ENCODE results near the gene ABCC8. TPM values are rescaled to one million over a fixed set of nuclear protein-coding genes. Genes with fewer than 3 reads are reported as not detected.

Gene ABCC8
- total RNA-seq, 1 experiment from 2014 or later, result 2.4 TPM

GRCh38 chr11:17387811-17388210 lies 88.8 kb downstream of the ABCC8 start:
- Histone ChIP-seq H3K14ac (ENCODE audit: insufficient read depth, low read length) (no peak overlapping the region), H4K20me1 (ENCODE audit: control insufficient read depth, insufficient read depth, insufficient read length) (peaks cover 3% of the 10 kb centered on the region), H2AFZ (ENCODE audit: low read length) (no peak overlapping the region), H3K4me1 (ENCODE audit: insufficient read depth, low read length) (no peaks in the 10 kb centered on the region; the same call in 1 of the 2 replicates), H3K18ac (ENCODE audit: insufficient read length, low read depth, low read length) (no peak overlapping the region), H2BK120ac (ENCODE audit: low read depth, low read length, poor library complexity, severe bottlenecking) (no peak overlapping the region), H2BK12ac (ENCODE audit: insufficient read length, low read depth, low read length) (no peak overlapping the region), H2AK5ac (ENCODE audit: insufficient read length, low read length) (no peak overlapping the region), H3K4ac (ENCODE audit: low read depth, low read length) (no peak overlapping the region), H3K23ac (ENCODE audit: insufficient read length, low read depth, low read length) (no peak overlapping the region), H4K91ac (ENCODE audit: insufficient read length, low read depth, low read length) (no peak overlapping the region), H3K4me2 (ENCODE audit: insufficient read depth, insufficient read length, low read length) (no peak overlapping the region), H3K27ac (ENCODE audit: insufficient read length, low read depth, low read length) (no peak overlapping the region), H3K27me3 (ENCODE audit: insufficient read depth, low read length) (no peaks in the 10 kb centered on the region), H2BK5ac (ENCODE audit: insufficient read length, low read length) (no peak overlapping the region), H3K56ac (ENCODE audit: insufficient read length, low read depth, low read length) (no peak overlapping the region), H3K79me2 (ENCODE audit: insufficient read depth, low read length) (no peaks in the 10 kb centered on the region), H3K79me1 (ENCODE audit: insufficient read depth, low read depth, low read length, poor library complexity, severe bottlenecking) (no peaks in the 10 kb centered on the region), H3K23me2 (ENCODE audit: insufficient read length, low read depth, low read length, poor library complexity, severe bottlenecking) (no peaks in the 10 kb centered on the region), H4K5ac (ENCODE audit: insufficient read length, low read depth, low read length) (no peak overlapping the region), H2BK20ac (ENCODE audit: low read depth, low read length, poor library complexity, severe bottlenecking) (no peak overlapping the region), H3T11ph (ENCODE audit: low read length) (no peak overlapping the region), H3K9ac (ENCODE audit: extremely low read depth, insufficient read length, low read length) (no peak overlapping the region), H4K8ac (replicated peaks; ENCODE audit: insufficient read length, low read depth, low read length) (no peak overlapping the region), H2BK15ac (ENCODE audit: low read depth, low read length) (no peak overlapping the region), H3K9me3 (ENCODE audit: control insufficient read depth, low read depth, low read length) (no peaks in the 10 kb centered on the region)
- Mint-ChIP-seq H3K4me1 (peaks cover 6 to 15% of the 10 kb centered on the region in 2 experiments), H3K4me3 (peak overlapping the region; percentile 69 to 80; a peak in 4 of 5 replicates), H3K9me3 (0 out of 5 replicates have a peak, but pooled peaks cover 0 to 3% of the 10 kb centered on the region in 2 experiments), H3K27me3 (ENCODE audit: low read depth) (peaks cover 31% of the 10 kb centered on the region), H3K27ac (no peak overlapping the region; a peak in 1 of 7 replicates), H3K36me3 (ENCODE audit: insufficient read depth in 1 of 3, low read depth in 3 of 3) (peaks cover 7 to 9% (median 8%) of the 10 kb centered on the region in 3 experiments; a peak in 6 of 7 replicates)
- DNase-seq, result no peak
- TF ChIP-seq CTCF (conservative IDR thresholded peaks at IDR 0.05), result no peak
- no CpG with 5 or more reads among the region's 20 CpGs for WGBS (ENCODE audit: extremely low coverage, insufficient read length, low lambda C conversion rate)

All from H9 (cell line).